H54 (cell line): ENCODE data around the gene CES2.
A peak's percentile ranks its signal among the peaks of the same experiment; 100 is the strongest.

Experiments used
- DNase-seq: peaks from one replicate; pipeline ENCODE4 v3.0.0; 2011; ENCODE audit warnings: low spot score, mixed read lengths; ENCODE audit not compliant: insufficient read length
- FAIRE-seq: peaks from 3 replicates; lab custom pipeline; 2011; peaks lifted over from hg19 to GRCh38; lab: Jason Lieb, UNC
- POLR2A ChIP-seq: IDR thresholded peaks from 2 replicates; pipeline ENCODE4 v1.6.1; 2011; ENCODE audit warnings: low read depth, mild to moderate bottlenecking, low read length

Gene CES2

GRCh38 chr16:66918803-66919568 is 16.3 kb upstream of the CES2 start, which contains the start of gene CDH16:
Gene CDH16, minus strand, starts transcription at chr16:66918885. Its CDS starts 820 bp downstream, at chr16:66918065.
- DNase-seq: no peak
- no peak for TF ChIP-seq POLR2A
- FAIRE-seq: no peak

GRCh38 chr16:66919569-66920298 is 15.6 kb upstream of the CES2 start:
- TF ChIP-seq POLR2A: no peak
- FAIRE-seq: no peak

DNA sequence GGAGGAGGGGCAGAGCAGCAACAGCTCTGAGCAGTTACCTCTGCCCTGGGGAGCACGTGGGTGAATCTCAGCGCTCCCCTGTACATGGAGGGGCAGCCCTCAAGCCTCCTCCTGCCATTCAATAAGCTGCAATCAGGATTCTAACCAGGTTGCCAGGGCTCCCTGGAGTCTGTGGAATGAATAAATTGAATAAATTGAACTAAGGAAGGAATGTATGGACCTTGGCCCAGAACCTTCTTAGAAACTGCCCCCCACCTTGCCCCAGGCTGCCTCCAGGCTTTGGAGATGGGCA is 15.1 kb upstream of the CES2 start:
- DNase-seq (no peak), FAIRE-seq (no peak)
- no peak for TF ChIP-seq POLR2A

More at GRCh38 chr16:66919569-66920298, 15.6 kb upstream of the CES2 start:
- DNase-seq: no peak

- FAIRE-seq (no peak), DNase-seq (no peak)
- TF ChIP-seq POLR2A: no peak
Observed at GRCh38 chr16:66920924-66921680, 14.2 kb upstream of the CES2 start.

DNA sequence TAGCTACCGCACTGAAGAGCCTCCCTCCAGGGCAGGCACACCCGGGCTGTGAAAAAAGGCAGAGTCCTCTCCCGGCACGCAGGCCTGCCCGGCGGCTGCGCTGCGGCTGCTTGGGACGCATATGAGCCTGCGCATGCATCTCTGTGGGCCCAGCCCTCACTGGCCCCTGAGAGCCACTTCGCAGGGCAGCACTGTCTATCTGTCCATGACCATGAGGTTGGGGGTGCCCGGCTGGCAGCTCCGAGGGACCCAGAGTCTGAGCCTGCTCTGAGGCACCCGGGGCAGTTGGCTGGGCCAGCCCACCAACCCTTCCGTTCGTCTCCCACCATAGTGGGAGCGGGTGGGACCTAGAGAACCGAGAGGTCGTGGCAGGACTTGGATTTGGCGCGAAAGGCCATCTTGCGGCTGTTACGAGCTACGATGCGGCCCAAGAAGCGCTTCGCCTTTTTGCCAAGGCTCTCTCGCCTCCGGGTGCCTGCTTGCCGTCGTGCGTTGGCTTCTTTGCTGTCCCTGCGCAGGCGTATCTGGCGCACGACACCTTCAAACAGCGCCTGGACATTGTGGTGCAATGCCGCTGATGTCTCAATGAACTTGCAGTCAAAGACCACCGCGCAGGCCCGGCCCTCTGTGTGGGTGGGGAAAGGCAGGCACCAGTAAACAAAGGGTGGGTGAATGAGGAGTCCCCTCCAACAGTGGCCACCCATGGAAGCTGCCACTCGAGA is 13.4 kb upstream of the CES2 start:
- no peak for TF ChIP-seq POLR2A
- DNase-seq (no peak), FAIRE-seq (no peak)

DNA sequence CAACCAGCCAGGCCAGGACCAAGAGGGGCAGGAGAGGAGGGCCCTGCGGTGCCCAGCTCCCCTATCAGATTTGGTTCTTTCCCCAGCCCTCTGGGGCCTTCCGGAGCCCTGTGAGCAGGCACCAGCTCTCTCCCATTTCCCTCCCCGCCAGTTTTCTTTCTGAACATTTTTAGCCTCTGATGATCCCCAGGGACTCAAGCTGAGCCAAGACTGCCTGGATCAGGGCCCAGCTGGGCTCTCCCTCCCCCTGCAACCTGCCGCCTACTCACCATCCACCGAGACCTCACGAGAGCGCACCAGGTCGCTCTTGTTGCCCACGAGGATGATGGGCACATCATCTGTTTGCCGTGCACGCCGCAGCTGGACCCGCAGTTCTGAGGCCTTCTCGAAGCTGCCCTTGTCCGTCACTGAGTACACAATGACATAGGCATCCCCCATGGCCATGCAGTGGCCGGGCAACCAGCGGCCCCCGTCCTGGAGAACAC is 12.0 kb upstream of the CES2 start:
- no peak for TF ChIP-seq POLR2A
- FAIRE-seq (no peak), DNase-seq (no peak)

DNA sequence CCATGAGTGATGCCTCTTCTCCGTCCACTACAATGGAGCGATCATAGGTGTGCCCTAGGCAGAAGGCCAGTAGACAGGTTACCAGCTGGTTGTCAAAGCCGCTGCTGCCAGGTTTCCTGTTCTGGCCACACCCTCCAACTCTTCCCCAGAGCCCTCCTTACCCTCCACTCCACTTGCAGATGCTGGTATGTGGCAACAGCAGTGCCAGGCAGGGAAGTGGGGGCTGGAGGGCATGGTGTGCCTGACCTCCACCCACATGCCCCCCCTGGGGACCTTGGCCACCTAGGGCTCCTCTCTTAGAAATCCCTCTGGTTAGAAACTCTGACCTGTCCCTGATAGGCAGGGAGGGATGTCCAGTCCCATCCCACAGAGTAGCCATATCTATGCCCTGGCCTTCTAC is 11.4 kb upstream of the CES2 start:
- FAIRE-seq: no peak
- no peak for TF ChIP-seq POLR2A
- no peak for DNase-seq

DNA sequence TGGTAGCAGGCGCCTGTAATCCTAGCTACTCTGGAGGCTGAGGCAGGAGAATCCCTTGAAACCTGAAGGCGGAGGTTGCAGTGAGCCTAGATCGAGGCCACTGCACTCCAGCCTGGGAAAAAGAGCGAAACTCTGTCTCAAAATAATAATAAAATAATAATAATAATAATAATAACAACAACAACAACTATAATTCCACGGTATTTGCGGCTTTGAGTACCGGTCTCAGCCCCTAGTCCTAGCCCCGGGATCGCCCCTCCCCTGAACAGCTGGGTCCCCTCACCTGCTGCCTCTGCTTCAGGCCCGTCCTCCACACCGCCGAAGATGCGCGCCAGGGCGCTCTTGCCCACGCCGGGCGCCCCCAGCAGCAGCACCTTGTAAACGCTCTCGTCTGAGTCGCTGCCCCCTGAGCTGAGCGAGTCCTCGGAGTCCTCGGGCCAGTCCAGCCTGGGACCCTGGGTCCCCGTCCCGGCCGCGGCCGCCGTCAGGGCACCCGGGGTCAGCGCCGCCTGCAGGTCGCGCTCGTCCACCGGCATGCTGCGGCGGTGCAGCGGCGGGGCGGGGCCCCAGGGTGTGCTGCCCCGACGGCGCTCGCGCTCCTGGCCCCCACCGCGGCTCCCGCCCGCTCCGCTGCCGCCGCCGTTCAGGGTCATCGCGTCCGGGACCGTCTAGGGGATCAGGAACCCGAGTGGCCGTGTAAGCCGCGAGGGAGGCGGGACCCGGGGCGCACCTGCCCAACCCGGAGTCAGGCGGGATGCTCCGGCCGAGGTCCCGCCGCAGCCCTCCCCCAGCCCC is 10.6 kb upstream of the CES2 start:
- no peak for FAIRE-seq
- no peak for TF ChIP-seq POLR2A
- DNase-seq: no peak

DNA sequence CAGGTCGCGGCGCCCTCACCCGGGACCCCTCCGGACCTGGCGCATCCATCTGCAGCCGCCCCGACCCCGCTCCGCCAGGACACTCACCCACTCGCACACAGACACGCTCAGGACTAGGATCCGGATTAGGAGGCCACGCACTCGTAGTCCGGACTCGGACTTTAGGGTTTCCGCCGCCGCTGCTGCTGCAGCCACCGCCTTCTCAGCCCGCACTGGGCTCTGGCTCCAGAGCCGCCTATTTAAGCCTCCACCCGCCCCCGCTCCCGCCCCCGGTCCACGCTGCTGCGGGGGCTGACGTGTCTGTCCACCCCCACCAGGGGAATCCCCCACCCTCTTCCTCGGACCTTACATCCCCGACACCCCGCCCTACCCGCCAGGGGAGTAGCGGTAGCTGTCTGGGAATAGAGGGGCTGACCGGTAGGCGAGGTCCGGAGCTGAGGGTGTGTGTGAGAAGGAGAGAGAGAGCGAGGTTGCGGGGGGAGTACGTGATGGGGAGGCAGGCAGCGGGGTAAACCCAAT is 9.9 kb upstream of the CES2 start, which contains the start of gene RRAD:
RRAD (minus strand) TSS at position 214 of the 519 bp plus-strand sequence. CDS start 356 bp downstream, outside the sequence.
- FAIRE-seq (no peak), DNase-seq (no peak)
- TF ChIP-seq POLR2A: no peak

DNA sequence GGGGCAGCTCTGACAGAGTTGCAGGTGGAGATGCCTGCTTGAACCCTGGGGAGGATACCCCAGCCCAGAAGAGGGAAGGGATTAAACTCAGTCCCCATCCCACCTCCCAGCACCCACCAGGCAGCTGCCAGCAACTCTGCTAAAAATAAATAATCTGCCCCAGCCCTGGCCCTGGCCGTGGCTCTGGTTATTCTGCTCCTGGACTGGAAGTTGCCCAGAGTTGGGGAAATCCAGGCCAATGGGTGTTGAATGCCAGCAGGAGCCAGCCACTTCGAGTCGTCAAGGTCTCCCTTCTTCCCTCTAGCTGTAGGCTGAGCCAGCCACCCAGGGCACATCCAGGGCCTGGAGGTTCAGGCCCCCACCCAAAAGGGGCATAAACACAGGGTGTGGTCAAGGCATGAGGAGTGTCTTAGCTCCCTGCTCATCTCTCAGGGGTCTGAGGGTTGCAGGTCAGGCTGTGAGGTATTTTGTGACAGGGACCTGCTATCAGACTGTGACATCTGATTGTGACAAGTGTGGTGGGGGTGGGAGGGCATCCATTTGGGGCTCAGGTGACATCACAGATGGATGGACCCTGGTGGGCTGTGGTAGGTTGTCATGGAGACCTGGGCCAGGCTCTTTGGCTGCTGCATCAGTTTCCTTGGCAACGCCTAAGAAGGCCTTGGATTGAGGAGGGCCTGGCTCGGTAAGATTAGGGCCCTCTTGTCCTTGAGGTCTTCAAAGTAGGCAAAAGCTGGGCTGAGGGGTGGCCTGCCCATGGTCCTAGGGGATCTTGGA is 9.0 kb upstream of the CES2 start:
- FAIRE-seq (no peak), DNase-seq (no peak)
- no peak for TF ChIP-seq POLR2A

DNA sequence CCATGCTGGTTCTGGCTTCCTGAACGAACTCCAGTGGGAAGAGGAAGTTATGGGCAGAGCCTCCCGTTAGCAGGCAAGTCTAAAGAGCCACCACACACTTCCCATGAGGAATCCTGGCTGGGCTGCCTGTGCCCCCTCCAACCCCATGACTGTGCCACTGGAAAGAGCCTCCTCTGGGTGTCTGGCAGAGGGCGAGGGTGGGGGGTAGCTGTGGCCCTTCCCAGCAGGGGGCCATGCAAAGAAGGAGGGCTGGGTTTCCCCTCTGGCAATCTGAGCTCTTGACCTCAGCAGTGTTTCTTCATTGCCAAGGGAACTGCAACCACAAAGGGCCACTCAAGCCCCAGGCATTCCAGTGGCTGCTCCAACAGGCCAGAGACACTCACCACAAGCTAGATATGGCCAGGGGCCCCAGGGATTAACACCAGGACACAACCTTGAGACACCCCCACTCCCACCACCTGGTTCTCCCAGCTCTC is 8.3 kb upstream of the CES2 start:
- no peak for TF ChIP-seq POLR2A
- peak; percentile 80 for FAIRE-seq
- DNase-seq: peak; percentile 96
